GM21360 (cell line): ENCODE data around the gene AGO1.

ENCODE experiments used
- ATAC-seq: cut with Tn5 transposase; IDR thresholded peaks from one replicate; pipeline ENCODE4 v1.9.1; 2021; ENCODE audit warnings: mild to moderate bottlenecking, moderate library complexity; ENCODE audit not compliant: unreplicated experiment

The AGO1 gene

DNA sequence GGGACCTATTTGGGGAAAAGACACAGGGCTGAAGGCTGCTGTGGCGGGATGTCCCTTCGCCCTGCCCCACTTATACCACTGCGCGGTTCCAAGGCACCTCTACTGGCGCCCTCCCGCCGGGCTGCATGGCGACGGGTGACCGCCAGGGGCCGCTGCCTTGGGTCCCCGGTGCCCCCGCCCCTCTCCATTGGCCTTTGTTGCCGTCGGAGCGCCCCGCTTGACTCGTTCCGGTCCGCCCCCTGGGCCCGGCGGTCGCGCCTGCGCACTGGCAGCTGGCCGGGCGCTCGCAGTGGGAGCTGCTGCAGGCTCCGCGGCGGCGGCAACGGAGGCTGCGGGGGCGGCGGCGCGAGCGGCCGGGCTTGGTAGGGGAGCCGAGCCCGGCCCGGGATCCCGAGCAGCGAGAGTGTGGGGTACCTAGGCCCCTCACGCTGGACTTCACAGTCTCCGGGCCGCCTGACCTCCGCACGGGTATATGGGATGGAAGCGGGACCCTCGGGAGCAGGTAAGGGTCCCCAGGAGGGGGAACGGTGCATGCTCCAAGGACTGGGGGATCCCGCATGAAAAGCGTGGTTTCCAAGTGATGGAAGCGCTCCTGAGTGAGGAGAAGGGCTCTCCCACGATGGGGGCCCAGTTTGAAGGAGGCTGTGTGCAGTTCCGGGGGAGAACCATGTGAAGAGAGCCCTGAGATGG lies at the start of gene AGO1:
AGO1 (plus strand) TSS at position 265 of the 690 bp plus-strand sequence; CDS start at position 478, 213 bp downstream.
- peak; percentile 76 for ATAC-seq

DNA sequence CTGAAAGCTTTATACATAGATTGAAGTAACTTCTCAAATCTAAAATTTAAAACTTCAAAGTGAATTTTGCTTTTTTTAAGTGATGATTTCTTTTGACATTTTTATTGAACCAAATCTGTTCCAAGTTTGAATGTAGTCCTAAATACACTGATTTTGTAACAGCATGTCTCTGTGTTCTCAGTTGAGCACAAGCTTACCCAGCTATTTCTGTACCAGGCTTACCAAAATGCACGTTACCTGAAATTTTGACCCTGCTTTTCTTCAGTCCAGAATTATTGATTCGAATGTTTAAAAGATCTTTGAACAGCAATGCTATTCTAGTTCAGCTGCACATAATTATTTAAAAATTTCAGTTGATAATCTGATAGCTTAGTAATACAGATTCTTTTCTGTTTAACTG lies 49.6 kb upstream of the AGO1 start:
- no peak for ATAC-seq

DNA sequence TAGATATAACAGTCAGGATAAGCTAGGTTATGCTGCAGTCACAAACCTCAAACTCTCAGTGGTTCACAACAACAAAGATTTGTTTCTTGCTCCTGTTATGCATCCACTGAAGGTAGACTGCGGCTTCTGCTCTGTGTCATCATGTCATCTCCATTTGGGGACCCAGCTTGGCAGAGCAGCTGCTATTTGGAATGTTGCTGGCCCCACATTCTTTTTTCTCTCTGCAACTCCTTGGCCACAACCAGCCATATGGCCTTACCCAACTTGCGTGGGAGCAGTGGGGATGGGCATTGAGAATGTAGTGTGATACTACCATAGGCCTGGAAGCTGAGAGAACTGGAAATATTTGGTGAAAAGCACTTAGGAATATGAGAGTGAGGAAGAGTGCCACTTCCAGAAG lies 48.8 kb upstream of the AGO1 start:
- no peak for ATAC-seq

DNA sequence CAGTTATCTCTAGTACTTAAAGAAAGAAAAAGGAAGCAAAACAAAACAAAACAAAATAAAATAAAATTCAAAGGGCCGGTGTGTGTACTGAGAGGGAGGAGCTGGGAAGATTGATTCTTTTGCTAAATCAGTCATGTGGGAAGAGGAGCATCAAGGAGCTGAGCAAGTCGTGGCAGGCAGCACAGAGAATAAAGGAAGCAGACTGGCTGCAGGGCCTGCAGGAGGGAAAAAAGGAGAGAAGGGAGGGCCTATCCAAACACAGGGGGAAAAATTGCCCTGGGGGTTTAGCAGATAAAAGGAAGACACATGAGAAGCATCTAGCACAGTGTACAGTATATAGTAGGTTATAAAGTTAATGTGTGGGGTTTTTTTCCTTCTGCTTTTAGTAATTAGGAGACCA lies 47.6 kb upstream of the AGO1 start:
- no peak for ATAC-seq

DNA sequence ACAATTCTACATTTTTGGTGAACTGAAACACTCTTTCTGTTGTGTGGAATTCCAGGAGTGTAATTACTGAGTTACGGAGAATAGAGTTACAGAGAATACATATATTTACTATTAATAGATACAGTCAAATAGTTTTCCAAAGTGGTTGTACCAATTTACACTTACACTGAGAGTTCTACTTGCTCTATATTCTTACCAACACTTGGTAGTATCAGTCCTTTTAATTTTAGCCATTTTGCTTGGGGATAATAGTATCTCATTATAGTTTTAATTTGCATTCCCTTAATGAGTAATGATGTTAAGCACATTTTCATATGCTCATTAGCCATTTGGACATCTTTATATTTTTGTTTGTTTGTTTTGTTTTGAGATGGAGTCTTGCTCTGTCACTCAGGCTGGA lies 46.3 kb upstream of the AGO1 start:
- no peak for ATAC-seq

DNA sequence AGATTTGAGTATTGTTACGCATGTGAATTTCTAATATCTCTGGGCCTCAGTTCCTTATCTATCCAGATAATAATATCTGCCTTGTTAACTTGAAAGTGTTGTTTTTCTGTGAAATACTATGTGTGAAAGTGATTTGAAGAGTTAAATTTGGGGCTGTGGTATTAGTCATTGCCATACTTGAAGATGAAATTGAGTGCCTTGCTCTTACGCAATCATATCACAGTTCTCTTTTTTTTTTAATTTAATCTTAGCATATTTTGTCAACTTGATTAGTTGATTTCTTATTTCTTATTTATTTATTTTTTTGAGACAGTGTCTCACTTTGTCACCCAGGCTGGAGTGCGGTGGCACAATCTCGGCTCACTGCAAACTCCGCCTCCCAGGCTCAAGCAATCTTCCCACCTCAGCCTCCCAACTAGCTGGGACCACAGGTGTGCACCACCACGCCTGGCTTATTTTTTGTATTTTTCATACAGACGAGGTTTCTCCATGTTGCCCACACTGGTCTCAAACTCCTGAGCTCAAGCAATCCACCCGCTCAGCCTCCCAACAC lies 44.2 kb upstream of the AGO1 start:
- no peak for ATAC-seq

DNA sequence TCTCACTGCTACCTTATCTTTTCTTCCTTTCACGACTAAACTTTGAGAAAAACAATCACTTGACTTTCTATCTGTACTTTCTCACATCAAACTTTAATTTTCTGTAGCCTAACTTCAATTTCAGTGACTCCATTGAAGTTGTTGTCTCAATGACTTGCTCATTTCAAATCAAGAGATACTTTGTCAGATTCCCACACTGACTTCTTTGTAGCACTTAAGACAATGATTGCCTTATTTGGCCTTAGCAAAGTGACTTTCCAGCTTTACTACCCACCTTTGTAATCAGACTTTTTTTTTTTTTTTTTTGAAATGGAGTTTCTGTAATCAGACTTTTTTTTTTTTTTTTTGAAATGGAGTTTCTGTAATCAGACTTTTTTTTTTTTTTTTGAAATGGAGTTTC lies 38.2 kb upstream of the AGO1 start:
- ATAC-seq = no peak

DNA sequence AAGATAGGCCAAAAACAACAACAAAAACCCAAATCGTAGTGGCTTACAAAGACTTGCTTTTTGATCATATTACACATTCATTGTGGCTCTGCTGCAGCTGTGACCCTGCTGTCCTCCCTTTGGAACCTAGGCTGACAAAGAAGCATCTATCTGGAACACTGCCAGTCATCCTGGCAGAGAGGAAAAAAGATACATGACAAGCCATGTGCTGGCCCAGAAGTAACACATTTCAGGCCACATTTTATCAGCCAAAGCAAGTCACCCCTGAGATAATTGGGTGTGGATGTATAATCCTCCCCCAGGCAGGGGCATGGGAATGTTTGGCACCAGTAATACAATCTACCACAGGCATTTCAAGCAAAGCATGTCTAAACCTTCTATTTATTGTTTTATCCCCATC lies 37.2 kb upstream of the AGO1 start:
- ATAC-seq = no peak

DNA sequence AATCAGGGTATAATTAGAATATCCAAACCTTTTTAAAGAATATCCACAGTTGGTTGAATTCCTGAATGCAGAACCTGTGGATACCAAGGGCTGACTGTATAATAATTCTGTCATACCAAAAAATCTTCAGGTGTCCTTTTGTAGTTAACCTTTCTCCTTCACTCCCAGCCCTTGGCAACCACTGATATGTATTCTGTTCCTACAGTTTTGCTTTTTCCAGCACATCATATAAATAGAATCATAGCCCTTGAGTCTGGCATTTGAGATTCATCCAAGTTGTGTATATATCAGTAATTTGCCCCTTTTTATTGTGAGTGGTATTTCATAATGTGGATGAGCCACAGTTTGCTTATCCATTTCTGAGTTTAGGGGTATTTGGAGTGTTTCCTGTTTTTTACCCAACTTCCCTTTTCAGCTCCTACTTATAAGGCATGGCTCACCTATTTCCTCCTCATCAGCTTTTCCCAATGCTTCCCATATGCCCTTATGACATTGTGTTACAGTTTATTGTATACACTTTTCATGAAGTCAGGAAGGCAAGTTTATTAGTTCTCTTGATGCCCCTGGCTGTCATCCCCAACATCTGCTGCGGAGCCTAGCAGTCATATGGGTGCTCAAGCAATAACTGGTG lies 35.0 kb upstream of the AGO1 start:
- ATAC-seq = no peak

DNA sequence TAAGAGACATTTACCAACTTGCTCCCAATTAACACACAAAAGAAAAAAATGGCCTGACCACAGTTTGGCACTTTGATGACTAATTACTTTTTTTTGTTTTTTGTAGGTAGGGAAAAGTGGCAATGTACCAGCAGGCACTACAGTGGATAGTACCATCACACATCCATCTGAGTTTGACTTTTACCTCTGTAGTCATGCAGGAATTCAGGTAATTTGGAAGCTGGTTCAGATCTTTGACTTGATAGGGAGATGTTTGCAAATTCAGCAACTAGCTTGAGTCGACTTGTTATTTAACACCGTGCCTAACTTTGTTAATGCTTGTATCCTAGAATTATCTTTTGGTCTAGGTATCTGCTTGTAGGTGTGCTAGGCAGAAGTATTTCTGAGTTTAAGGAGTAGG lies 33.0 kb upstream of the AGO1 start:
- ATAC-seq = no peak

DNA sequence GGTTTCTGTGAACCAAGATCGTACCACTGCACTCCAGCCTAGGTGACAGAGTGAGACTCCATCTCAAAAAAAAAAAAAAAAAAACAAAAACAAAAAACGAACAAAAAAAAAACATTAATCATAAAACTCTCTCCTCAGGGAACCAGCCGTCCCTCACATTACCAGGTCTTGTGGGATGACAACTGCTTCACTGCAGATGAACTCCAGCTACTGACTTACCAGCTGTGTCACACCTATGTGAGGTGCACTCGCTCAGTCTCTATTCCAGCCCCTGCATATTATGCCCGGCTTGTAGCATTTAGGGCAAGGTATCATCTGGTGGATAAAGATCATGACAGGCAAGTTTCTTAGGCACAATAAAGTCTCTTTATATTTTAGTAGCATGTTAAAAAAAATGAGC lies 32.3 kb upstream of the AGO1 start:
- no peak for ATAC-seq

DNA sequence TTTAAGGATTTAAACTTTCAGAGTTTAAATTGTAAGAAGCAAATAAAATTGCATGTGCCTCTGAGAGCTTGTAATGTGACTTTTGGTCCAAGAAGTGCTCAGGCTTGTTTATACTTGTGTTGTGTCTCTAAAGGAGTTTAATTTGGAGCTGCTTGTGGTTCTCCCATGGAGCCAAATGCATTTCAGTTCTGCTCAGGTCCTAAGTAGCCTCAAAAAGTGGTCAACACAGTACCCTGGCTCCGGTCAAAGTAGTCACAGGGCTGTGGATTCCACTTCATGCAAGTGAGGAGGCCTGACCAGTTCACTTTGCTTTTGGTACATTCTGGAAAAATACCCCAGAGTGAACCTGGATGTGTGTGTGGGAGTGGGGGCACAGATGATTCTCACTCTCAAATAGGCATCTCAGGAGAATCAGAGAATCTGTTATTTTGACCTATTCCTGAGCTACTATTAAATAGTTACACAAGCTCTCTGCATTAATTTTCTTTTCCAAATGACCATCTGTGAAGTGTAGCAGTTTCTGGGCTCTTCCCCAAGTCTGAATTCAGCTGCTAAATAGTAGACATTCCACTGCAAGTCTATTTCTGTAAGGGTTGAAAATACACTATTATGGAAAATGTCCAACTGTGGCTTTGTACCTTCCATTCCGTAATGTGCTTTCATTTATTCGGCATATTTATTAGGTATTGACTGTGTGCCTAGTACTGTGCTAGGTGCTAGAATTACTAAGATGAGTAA lies 31.7 kb upstream of the AGO1 start:
- no peak for ATAC-seq

DNA sequence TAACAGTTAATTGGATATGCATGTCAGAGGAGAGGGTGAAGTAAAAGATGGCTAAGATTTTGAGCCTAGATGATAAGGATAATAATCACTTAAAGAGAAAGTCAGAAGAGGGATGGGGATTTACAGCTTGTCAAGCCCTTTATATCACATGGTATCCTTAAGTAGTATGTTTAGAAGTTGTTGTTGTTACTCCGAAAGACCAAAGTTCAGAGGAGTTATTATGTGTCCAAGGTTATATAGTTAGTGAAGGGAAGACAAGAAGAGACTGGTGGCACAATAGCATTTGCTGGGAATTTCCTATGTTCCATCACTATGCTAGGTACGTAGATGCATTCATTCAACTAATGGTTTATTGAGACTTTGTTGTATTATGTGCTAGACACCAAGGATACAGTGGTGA lies 30.8 kb upstream of the AGO1 start:
- ATAC-seq = no peak

DNA sequence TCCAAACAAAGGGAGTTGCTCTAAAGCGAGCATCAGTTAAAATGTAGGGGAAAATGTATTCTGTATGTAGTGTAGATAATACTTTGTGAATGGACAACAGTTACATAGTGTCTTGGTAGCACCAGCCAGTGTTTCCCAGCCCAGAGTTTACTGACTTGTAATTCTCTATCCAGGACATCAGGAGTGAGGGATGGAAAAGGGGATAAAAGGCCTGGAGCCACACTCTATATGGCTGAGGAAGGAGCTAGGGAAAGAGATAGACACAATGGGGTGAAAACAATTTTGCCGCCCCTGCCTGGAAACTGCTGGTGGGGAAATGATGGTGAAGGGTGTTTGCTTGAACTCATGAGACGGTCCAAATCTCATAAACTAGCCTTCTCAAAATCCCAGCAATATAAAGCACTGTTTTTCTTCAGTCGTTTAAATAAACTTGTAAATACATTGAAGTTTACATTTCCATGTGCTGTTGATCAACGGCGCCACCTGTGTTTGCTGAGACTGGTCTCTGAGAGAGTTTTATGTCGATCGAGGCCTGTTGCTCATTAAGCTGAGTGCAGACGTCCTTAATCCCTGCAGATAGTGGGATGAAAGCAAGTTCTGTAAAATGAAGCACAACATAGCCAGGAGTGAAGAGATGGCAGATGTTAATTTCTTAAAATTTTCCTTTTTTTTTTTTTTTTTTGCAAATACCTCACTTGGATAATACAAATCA lies 27.9 kb upstream of the AGO1 start:
- no peak for ATAC-seq

DNA sequence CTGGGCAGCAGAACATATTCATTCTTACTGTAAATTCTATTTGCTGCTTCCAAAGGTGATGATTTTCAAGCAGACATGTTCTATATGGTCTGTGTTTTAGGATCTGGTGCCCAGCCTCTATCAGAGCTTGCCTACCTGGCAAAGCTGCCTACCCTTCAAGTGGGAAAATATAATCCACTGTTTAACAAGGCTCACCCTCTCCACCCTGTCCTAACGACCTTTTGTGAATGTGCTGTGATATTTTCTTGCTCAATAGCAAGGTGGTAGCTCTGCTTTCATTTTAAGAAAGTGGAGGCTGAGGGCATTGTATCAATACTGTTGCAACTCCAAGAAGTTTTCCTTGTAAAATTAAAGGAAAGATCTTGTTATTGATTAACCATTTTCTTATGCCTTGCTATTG lies 26.0 kb upstream of the AGO1 start:
- ATAC-seq = no peak

DNA sequence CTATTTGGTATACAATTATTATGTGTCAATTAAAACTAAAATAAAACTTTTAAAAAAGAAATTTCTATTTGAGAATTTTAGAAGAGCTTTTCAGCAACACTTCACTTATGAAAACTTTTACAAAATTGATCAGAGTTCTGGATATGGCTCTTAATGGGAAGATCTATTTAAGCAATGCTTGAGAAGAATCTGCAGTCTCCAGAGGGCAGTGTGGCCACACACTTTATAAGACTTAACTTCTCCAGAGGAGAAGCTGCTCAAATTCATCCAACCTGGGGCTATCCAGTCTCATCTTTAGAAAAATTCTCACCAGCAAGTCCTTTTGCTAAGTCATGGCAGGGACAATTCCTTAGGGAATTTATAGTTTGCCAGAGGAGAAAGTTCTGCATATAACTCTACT lies 25.2 kb upstream of the AGO1 start:
- no peak for ATAC-seq

DNA sequence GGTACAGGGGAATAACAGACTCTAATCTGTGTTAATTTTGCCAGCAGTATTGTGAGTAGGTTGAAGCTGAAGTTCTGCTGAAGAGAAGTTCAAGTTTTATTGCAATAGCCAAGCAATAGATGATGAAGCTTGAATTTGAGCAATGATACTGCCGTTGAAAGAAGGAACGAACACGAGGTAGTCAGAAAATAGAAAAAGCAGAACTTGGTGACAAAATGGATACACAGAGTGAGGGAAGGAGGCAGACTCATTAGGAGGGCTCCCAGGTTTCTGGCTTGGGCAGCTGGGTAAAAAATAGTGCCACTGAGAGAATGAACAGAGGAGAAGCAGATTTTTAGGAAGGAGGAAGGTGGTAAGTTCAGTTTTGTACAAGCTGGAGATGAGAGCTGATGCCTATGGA lies 22.3 kb upstream of the AGO1 start:
- ATAC-seq = no peak

DNA sequence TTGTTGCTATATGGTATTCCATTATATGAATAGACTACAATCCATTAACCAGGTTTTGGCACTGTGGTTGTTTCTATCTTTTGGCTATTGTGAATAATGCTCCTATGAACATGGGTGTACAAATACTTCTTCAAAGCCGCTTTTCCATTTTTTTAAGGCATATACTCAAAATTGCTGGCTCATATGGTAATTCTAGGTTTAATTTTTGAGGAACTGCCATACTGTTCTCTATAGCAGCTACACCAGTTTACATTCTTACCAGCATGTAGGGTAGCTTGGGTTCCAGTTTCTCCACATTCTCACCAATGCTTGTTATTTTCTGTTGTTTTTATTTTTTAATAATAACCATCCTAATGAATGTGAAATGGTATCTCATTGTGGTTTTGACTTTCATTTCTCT lies 19.9 kb upstream of the AGO1 start:
- no peak for ATAC-seq

DNA sequence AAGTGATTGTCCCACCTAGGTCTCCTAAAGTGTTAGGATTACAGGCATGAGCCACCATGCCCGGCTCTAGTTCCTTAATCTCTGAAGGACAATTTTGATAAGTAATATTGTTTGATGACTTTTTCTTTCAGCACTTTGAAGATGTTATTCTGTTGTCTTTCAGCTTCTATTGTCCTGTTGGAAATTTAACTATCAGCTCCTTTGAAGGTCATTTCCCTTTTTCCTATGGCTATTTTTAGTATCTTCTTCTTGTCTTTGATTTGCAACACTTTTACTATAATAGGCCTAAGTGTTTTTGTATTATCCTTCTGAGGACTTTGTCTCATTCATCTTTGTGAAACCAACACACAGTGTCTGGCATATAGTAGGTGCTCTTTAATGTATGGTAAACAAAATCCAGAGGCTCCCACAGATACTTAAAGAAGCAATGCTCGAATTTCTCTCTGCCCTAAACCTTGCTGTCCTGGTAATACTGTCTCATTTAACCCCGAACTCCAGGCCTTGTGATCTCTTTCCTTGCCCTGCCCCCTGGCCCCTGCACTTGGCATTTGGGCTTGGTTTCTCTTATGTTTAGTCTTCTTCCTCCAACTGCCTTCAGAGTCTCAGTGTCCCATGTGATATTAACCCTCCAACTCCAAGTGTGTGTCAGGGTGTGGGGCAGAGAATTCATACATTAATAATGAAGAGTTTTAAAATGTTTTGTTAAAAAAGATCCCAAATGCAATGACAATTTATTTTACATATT lies 19.0 kb upstream of the AGO1 start:
- ATAC-seq = no peak

DNA sequence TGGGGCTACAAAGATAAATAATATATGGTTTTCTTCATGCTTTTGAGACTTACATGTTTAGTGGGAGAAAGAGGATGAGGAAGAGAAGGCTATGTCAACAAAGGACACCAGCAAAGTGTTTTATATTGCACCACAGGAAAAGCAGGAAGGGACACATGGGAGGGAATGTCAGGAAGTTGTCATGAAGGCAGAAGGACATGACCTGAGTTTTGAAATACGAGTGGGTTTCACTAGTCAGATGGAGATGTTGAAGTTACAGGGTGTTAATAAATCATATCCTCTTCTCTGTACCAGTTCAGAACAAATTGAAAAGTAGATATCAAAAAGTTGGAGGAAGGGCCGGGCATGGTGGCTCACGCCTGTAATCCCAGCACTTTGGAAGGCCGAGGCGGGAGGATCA lies 18.2 kb upstream of the AGO1 start:
- ATAC-seq = no peak

DNA sequence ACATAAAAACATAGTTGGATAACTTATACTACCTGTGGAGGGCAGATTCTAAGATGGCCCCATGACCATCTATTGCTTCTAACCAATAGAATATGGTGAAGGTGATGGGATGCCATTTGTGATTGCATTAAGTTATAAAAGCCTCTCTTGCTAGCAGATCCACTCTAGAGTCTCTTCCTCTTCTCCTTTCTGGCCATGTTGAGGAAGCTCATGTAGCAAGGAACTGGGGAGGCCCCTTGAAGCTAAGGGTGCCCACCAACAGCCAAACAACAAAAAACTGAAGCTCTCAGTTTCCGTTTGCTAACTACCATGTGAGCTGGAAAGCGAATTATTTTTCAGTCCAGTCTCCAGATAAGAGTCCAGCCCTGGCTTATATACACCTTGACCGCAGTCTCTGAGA lies 16.0 kb upstream of the AGO1 start:
- no peak for ATAC-seq
